IMR-90 (cell line): Measurements from ENCODE around the gene SYMPK. TPM values are rescaled to one million over a fixed set of nuclear protein-coding genes. Genes with fewer than 3 reads are reported as not detected.

Experiments
- ATAC-seq: fragments of 200-7000 bp; cut with Tn5 transposase; 2 replicates; pipeline ENCODE4 v1.9.1; 2020; ENCODE audit warnings: low read depth, mild to moderate bottlenecking, moderate library complexity
- BruUV-seq: library from RNA; stranded (reverse); fragments of 400-500 nt; replicated peaks from 2 replicates; lab custom pipeline; 2021; lab: Mats Ljungman, UMichigan
- CTCF ChIA-PET: fragments of 300-600 bp; formaldehyde crosslinking; extraction: SDS; loops from one replicate; lab custom pipeline; 2021; ENCODE audit warnings: antibody characterized with exemption; lab: Yijun Ruan, JAX
- POLR2A ChIA-PET: fragments of 300-600 bp; sonication (Branson Sonifier 250); formaldehyde crosslinking; loops from one replicate; lab custom pipeline; 2022; ENCODE audit warnings: antibody characterized with exemption; ENCODE audit not compliant: unreplicated experiment; lab: Charles Lee
- DNase-seq: peaks from one replicate; pipeline ENCODE4 v3.0.0; 2013
- H2AFZ ChIP-seq: replicated peaks from 2 replicates; pipeline ENCODE3; 2013; ENCODE audit warnings: low read length, mild to moderate bottlenecking; ENCODE audit not compliant: poor library complexity
- H2AK5ac ChIP-seq: 2 replicates; pipeline ENCODE4 v1.6.1; 2013; ENCODE audit warnings: low read depth, low read length, inconsistent platforms
- H2AK9ac ChIP-seq: replicated peaks from 2 replicates; pipeline ENCODE3; 2013; ENCODE audit warnings: mild to moderate bottlenecking, low read depth, low read length, moderate library complexity; ENCODE audit not compliant: poor library complexity
- H2BK120ac ChIP-seq: 2 replicates; pipeline ENCODE4 v1.6.1; 2013; ENCODE audit warnings: low read depth, low read length, inconsistent platforms
- H2BK15ac ChIP-seq: 3 replicates; pipeline ENCODE4 v1.6.1; 2013; ENCODE audit warnings: low read depth, low read length, inconsistent platforms
- H2BK20ac ChIP-seq: 2 replicates; pipeline ENCODE4 v1.6.1; 2013; ENCODE audit warnings: low read depth, mild to moderate bottlenecking, inconsistent platforms, low read length, moderate library complexity
- H2BK5ac ChIP-seq: 2 replicates; pipeline ENCODE4 v1.6.1; 2013; ENCODE audit warnings: mild to moderate bottlenecking, low read depth, low read length, inconsistent platforms; ENCODE audit not compliant: poor library complexity, severe bottlenecking
- H3K14ac ChIP-seq: replicated peaks from 2 replicates; pipeline ENCODE4 v1.6.1; 2013; ENCODE audit warnings: low read depth, low read length, inconsistent platforms
- H3K18ac ChIP-seq: 2 replicates; pipeline ENCODE4 v1.6.1; 2013; ENCODE audit warnings: low read depth, low read length, control low read depth
- H3K23ac ChIP-seq: 2 replicates; pipeline ENCODE4 v1.6.1; 2013; ENCODE audit warnings: low read depth, low read length, inconsistent platforms
- H3K27ac ChIP-seq: 2 replicates; pipeline ENCODE4 v1.5.1; 2013; ENCODE audit warnings: mild to moderate bottlenecking, control low read depth, low read length; ENCODE audit not compliant: insufficient read depth
- H3K27me3 ChIP-seq: 2 replicates; pipeline ENCODE4 v1.6.1; 2013; ENCODE audit warnings: low read length; ENCODE audit not compliant: control insufficient read depth, insufficient read depth
- H3K36me3 ChIP-seq: 2 replicates; pipeline ENCODE4 v1.6.1; 2013; ENCODE audit warnings: low read length, mixed read lengths; ENCODE audit not compliant: control insufficient read depth, insufficient read depth
- H3K4ac ChIP-seq: 2 replicates; pipeline ENCODE4 v1.6.1; 2013; ENCODE audit warnings: low read depth, low read length, inconsistent platforms
- H3K4me1 ChIP-seq: 2 replicates; pipeline ENCODE4 v1.6.1; 2013; ENCODE audit warnings: low read length, mixed read lengths; ENCODE audit not compliant: control insufficient read depth, insufficient read depth
- H3K4me2 ChIP-seq: 2 replicates; pipeline ENCODE4 v1.6.1; 2013; ENCODE audit warnings: low read depth, mild to moderate bottlenecking, control low read depth, low read length, moderate library complexity
- H3K4me3 ChIP-seq: 2 replicates; pipeline ENCODE4 v1.5.1; 2013; ENCODE audit warnings: low read depth, mild to moderate bottlenecking, control low read depth, low read length, moderate library complexity; ENCODE audit not compliant: insufficient read depth
- H3K56ac ChIP-seq: 2 replicates; pipeline ENCODE4 v1.6.1; 2013; ENCODE audit warnings: low read length, inconsistent platforms; ENCODE audit not compliant: insufficient read depth; ENCODE audit errors: extremely low read depth
- H3K79me1 ChIP-seq, 2 experiments: 2 replicates each; pipeline ENCODE4 v1.6.1; 2013; ENCODE audit warnings: low read length in 2 of 2, inconsistent platforms in 1 of 2, low read depth in 1 of 2
- H3K9ac ChIP-seq: 2 replicates; pipeline ENCODE4 v1.6.1; 2013; ENCODE audit warnings: low read depth, low read length, control low read depth
- H3K9me1 ChIP-seq: 2 replicates; pipeline ENCODE4 v1.6.1; 2013; ENCODE audit warnings: low read length, inconsistent platforms; ENCODE audit not compliant: insufficient read depth
- H3K9me3 ChIP-seq: 2 replicates; pipeline ENCODE4 v1.6.1; 2013; ENCODE audit warnings: low read length; ENCODE audit not compliant: control insufficient read depth, insufficient read depth
- H4K20me1 ChIP-seq: 2 replicates; pipeline ENCODE4 v1.6.1; 2013; ENCODE audit warnings: low read length, inconsistent platforms; ENCODE audit not compliant: insufficient read depth
- H4K5ac ChIP-seq: 2 replicates; pipeline ENCODE4 v1.6.1; 2013; ENCODE audit warnings: mild to moderate bottlenecking, low read depth, low read length, control low read depth
- H4K8ac ChIP-seq, 2 experiments: 2 replicates each; pipeline ENCODE4 v1.6.1; 2013; ENCODE audit warnings: low read depth in 2 of 2, low read length in 2 of 2, control low read depth in 1 of 2, inconsistent platforms in 1 of 2
- H4K91ac ChIP-seq: 2 replicates; pipeline ENCODE4 v1.6.1; 2013; ENCODE audit warnings: low read depth, low read length, inconsistent platforms; ENCODE audit not compliant: insufficient read depth
- BHLHE40 ChIP-seq: fragments of 150-350 bp; IDR thresholded peaks from 2 replicates; pipeline ENCODE4 v1.6.1; 2016; ENCODE audit warnings: mild to moderate bottlenecking, low read depth, low read length
- CEBPB ChIP-seq: IDR thresholded peaks from 2 replicates; pipeline ENCODE4 v1.6.1; 2012; ENCODE audit warnings: low read depth, low read length, improper control_type of control experiment
- FOS ChIP-seq: fragments of 150-350 bp; IDR thresholded peaks from 2 replicates; pipeline ENCODE4 v1.6.1; 2016; ENCODE audit warnings: low read depth, low read length
- MAFK ChIP-seq: IDR thresholded peaks from 2 replicates; pipeline ENCODE4 v1.6.1; 2012; ENCODE audit warnings: low read depth, low read length, improper control_type of control experiment
- MAZ ChIP-seq: IDR thresholded peaks from 2 replicates; pipeline ENCODE4 v1.6.1; 2012; ENCODE audit warnings: low read depth, mild to moderate bottlenecking, low read length, improper control_type of control experiment, moderate library complexity, borderline replicate concordance
- NFE2L2 ChIP-seq: fragments of 150-350 bp; IDR thresholded peaks from 2 replicates; pipeline ENCODE4 v1.6.1; 2016; ENCODE audit warnings: low read depth, mild to moderate bottlenecking, low read length
- POLR2A ChIP-seq: IDR thresholded peaks from 2 replicates; pipeline ENCODE4 v1.6.1; 2012; ENCODE audit warnings: mild to moderate bottlenecking, low read depth, low read length
- RAD21 ChIP-seq: IDR thresholded peaks from 2 replicates; pipeline ENCODE4 v1.6.1; 2012; ENCODE audit warnings: low read length, improper control_type of control experiment
- WGBS, 2 experiments: methylation state at CpG; one replicate each; pipeline versions ENCODE4 v1.1.5 to v1.1.7; 2013; ENCODE audit warnings: missing lambda C conversion rate in 2 of 2; ENCODE audit not compliant: insufficient read length in 1 of 2; ENCODE audit errors: extremely low coverage in 2 of 2; 5-methylcytosine and 5-hydroxymethylcytosine counted together
- dilution Hi-C: fragments of 300-500 bp; cut with HindIII; formaldehyde crosslinking; loops from one replicate; pipeline ENCODE4 v1.14.3; 2018; ENCODE audit warnings: low sequenced_read_pairs; ENCODE audit not compliant: unreplicated experiment
- in situ Hi-C: fragments of 300-500 bp; cut with MboI; formaldehyde crosslinking; loops from 3 replicates; pipeline ENCODE4 v1.14.3; 2019; ENCODE audit warnings: low sequenced_read_pairs, inconsistent platforms, mixed read lengths
- intact Hi-C: fragments of 100-400 bp; cut with micrococcal nuclease; formaldehyde crosslinking; loops from 2 replicates; pipeline ENCODE4 v1.10.0; 2022
- polyA plus RNA-seq, 3 experiments: library from polyadenylated mRNA; depleted of rRNA; stranded (reverse); fragments of >200 nt; gene quantifications; 2 replicates each; pipeline ENCODE4 v1.2.3, GENCODE V29; 2012; ENCODE audit warnings: low replicate concordance in 1 of 3
- total RNA-seq: library from RNA; depleted of rRNA; stranded (reverse); fragments of >200 nt; gene quantifications from 2 replicates; pipeline ENCODE4 v1.2.3, GENCODE V29; 2012

The SYMPK gene
- total and polyA plus RNA-seq, 2 of the 4 experiments (the other 2 are of a cell fraction) = 35.3 to 71.5 TPM

DNA sequence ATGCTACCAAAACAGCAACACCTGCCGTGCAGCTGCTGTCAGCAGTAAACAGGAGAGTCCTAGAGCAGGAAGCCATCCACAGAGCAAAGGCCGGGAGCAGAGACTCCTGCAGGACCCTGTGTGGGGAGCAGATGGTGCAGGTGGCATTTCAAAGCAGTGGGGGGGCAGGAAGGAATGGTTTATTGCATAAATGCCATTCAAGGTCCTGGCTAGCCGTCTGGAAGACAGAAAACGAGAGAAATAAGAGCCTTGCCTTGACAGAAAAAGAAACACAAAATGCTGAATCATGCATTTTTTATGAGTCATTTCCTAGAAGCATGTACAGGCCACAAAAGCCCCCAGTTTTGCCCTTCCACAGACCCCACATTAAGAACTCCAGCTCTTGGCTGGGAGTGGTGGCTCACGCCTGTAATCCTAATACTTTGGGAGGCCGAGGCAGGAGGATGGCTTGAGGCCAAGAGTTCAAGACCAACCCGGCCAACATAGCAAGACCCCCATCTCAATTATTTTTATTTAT is 53.2 kb downstream of the SYMPK start:
- peak overlapping the region; percentile 29 for H2AFZ ChIP-seq
- dilution Hi-C loops = no loop called here

More for the DNA sequence above, 53.2 kb downstream of the SYMPK start:
- peaks cover 10% of the 10 kb centered on the region for H3K4me1 ChIP-seq
- H2BK5ac ChIP-seq = peak overlapping the region; percentile 72
- no peaks in the 10 kb centered on the region for H4K20me1 ChIP-seq
- H3K23ac ChIP-seq = 0 out of 2 replicates have a peak overlapping the region, but pooled peaks have one; percentile 66
- no peaks in the 10 kb centered on the region for H3K27me3 ChIP-seq
- peak overlapping the region; percentile 79; the same call in 1 of the 2 replicates for H3K27ac ChIP-seq
- no peak overlapping the region for H2AK5ac ChIP-seq
- peaks cover 4% of the 10 kb centered on the region for H3K9me3 ChIP-seq
- H2BK120ac ChIP-seq = peak overlapping the region; percentile 72
- H3K79me1 ChIP-seq = no peaks in the 10 kb centered on the region
- no peak overlapping the region for H3K56ac ChIP-seq
- ATAC-seq (peak; percentile 71), DNase-seq (peak; percentile 83)
- WGBS, 2 experiments = 0% methylated on average over 2 of the region's 7 CpGs; no CpG with 5 or more reads in 1 of the 2 experiments
- ChIA-PET CTCF (interaction anchor here (0.7 kb wide), 1 partner anchor 10 kb away, joined by 3 read pairs; no protein-coding TSS in a partner anchor), POLR2A (no interaction called here)
- peak overlapping the region; percentile 23; the same call in 1 of the 2 replicates for H2BK20ac ChIP-seq
- no peak overlapping the region; the same call in 1 of the 2 replicates for H4K5ac ChIP-seq
- no peak overlapping the region; the same call in 2 of the 3 replicates for H2BK15ac ChIP-seq
- TF ChIP-seq MAFK (peak; percentile 99), CEBPB (peak; percentile 34; the same call in 1 of the 2 replicates), MAZ (no peak), NFE2L2 (peak; percentile 97), BHLHE40 (no peak), POLR2A (no peak), RAD21 (no peak), FOS (peak; percentile 75)
- intact Hi-C loops = no loop called here
- no peak overlapping the region for H3K9ac ChIP-seq
- H3K18ac ChIP-seq = no peak overlapping the region
- H3K4me3 ChIP-seq = no peak overlapping the region
- in situ Hi-C loops = no loop called here
- H3K4me2 ChIP-seq = peak overlapping the region; percentile 44
- H4K91ac ChIP-seq = no peak overlapping the region; the same call in 1 of the 2 replicates
- peak overlapping the region; percentile 34 for H3K14ac ChIP-seq
- H4K8ac ChIP-seq = peak overlapping the region in 1 of 2 experiments; percentile 79; a peak in 1 of 4 replicates
- peaks cover 8% of the 10 kb centered on the region for H3K9me1 ChIP-seq
- peaks cover 3% of the 10 kb centered on the region; the same call in 1 of the 2 replicates for H3K36me3 ChIP-seq
- BruUV-seq = no TSS peak
- no peak overlapping the region for H2AK9ac ChIP-seq
- H3K4ac ChIP-seq = peak overlapping the region; percentile 73
